Karpas-422 (cell line): Measurements from ENCODE around the gene RPL3. TPM values are rescaled to one million over a fixed set of nuclear protein-coding genes. Genes with fewer than 3 reads are reported as not detected.

Experiments used
- DNase-seq: peaks from one replicate; pipeline ENCODE4 v3.0.0-alpha.2; 2015
- H2AFZ ChIP-seq: fragments of 200-600 bp; sonication (generic); 2 replicates; pipeline ENCODE4 v1.6.1; 2014; ENCODE audit warnings: antibody characterized with exemption, low read length, mixed read lengths
- H3K27ac ChIP-seq: fragments of 200-600 bp; sonication (generic); 2 replicates; pipeline ENCODE4 v1.5.1; 2014; ENCODE audit warnings: mild to moderate bottlenecking, low read length, moderate library complexity
- H3K27me3 ChIP-seq: fragments of 200-600 bp; sonication (generic); 2 replicates; pipeline ENCODE4 v1.6.1; 2014; ENCODE audit warnings: low read length, mixed read lengths
- H3K36me3 ChIP-seq: fragments of 200-600 bp; sonication (generic); 2 replicates; pipeline ENCODE4 v1.6.1; 2014; ENCODE audit warnings: low read length, mixed read lengths; ENCODE audit not compliant: insufficient read depth
- H3K4me1 ChIP-seq: fragments of 200-600 bp; sonication (generic); 2 replicates; pipeline ENCODE4 v1.6.1; 2014; ENCODE audit warnings: mild to moderate bottlenecking, low read length, mixed read lengths
- H3K4me2 ChIP-seq: fragments of 200-600 bp; sonication (generic); 2 replicates; pipeline ENCODE4 v1.6.1; 2014; ENCODE audit warnings: low read length, low read depth, mild to moderate bottlenecking; ENCODE audit not compliant: poor library complexity, severe bottlenecking
- H3K4me3 ChIP-seq: fragments of 200-600 bp; sonication (generic); 2 replicates; pipeline ENCODE4 v1.5.1; 2014; ENCODE audit warnings: mild to moderate bottlenecking, antibody characterized with exemption, low read length, mixed read lengths
- H3K79me2 ChIP-seq: fragments of 200-600 bp; sonication (generic); 2 replicates; pipeline ENCODE4 v1.6.1; 2014; ENCODE audit warnings: mild to moderate bottlenecking, low read length, mixed read lengths
- H3K9ac ChIP-seq: fragments of 200-600 bp; sonication (generic); 2 replicates; pipeline ENCODE4 v1.6.0; 2014; ENCODE audit warnings: low read length
- H3K9me2 ChIP-seq: fragments of 200-600 bp; sonication (generic), shearing (Covaris generic); replicated peaks from 2 replicates; pipeline ENCODE4 v1.6.0; 2014; ENCODE audit warnings: mild to moderate bottlenecking, low read length, moderate library complexity; ENCODE audit not compliant: insufficient read depth
- H3K9me3 ChIP-seq: fragments of 300-700, 200-600 bp; sonication (generic); 2 replicates; pipeline ENCODE4 v1.6.1; 2014; ENCODE audit warnings: low read length, mixed read lengths
- H4K20me1 ChIP-seq: fragments of 200-600 bp; sonication (generic); 2 replicates; pipeline ENCODE4 v1.6.1; 2014; ENCODE audit warnings: mild to moderate bottlenecking, antibody characterized with exemption, low read length, low read depth; ENCODE audit not compliant: insufficient read depth
- total RNA-seq: library from RNA; depleted of rRNA; stranded (reverse); fragments of >200 nt; shearing (Covaris generic); gene quantifications from 2 replicates; pipeline ENCODE4 v1.2.3, GENCODE V29; 2014; ENCODE audit warnings: low replicate concordance

RPL3 gene
- total RNA-seq, 1 experiment from 2014 or later, result 1,770 TPM

GRCh38 chr22:39289533-39289932, 29.9 kb downstream of the RPL3 start:
- Histone ChIP-seq H3K79me2 (no peaks in the 10 kb centered on the region), H3K9ac (no peak overlapping the region), H3K4me1 (no peaks in the 10 kb centered on the region), H3K36me3 (no peaks in the 10 kb centered on the region), H2AFZ (no peak overlapping the region), H3K4me2 (no peak overlapping the region), H3K27me3 (no peaks in the 10 kb centered on the region), H3K27ac (no peak overlapping the region), H3K9me3 (no peaks in the 10 kb centered on the region), H3K9me2 (no peaks in the 10 kb centered on the region), H4K20me1 (no peaks in the 10 kb centered on the region), H3K4me3 (no peak overlapping the region)
- no peak for DNase-seq

DNA sequence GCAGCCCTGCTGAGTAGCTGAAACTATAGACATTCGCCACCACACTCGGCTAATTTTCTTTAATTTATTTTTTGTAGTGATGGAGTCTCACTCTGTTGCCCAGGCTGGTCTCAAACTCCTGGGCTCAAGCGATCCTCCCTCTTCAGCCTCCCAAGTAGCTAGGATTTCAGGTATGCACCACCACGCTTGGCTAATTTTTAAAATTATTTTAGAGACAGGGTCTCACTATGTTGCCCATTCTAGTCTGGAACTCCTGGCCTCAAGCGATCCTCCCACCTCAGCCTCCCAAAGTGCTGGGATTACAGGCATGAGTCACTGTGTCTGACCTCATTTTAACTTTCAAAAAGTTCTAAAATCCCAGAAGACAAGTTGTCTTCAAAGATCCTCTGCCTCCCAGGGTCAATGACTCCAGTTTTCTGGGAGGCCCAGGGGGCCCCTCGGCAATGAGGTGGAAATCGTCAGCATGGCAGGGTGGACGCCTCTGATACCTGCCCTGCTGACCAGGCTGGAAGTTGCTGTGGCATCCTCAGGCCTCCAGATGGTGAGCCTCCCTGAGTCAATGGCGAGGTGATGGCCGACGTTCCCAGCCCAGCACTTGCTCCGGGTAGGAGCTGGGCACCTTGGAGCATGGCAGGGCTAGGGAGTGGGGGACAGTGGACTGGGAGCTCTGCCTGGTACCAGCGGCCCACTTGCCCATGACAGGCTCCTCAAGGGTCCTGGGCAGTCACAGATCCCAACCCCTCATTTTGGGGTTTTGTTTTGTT, 31.1 kb downstream of the RPL3 start:
- H3K9ac ChIP-seq, result no peak overlapping the region
- H4K20me1 ChIP-seq, result no peaks in the 10 kb centered on the region
- no peaks in the 10 kb centered on the region for H3K27me3 ChIP-seq
- DNase-seq, result no peak
- no peaks in the 10 kb centered on the region for H3K36me3 ChIP-seq
- no peak overlapping the region for H2AFZ ChIP-seq
- no peaks in the 10 kb centered on the region for H3K4me1 ChIP-seq
- H3K79me2 ChIP-seq, result no peaks in the 10 kb centered on the region
- no peak overlapping the region for H3K4me3 ChIP-seq
- no peaks in the 10 kb centered on the region for H3K9me3 ChIP-seq
- H3K4me2 ChIP-seq, result no peak overlapping the region
- no peak overlapping the region for H3K27ac ChIP-seq
- H3K9me2 ChIP-seq, result no peaks in the 10 kb centered on the region

DNA sequence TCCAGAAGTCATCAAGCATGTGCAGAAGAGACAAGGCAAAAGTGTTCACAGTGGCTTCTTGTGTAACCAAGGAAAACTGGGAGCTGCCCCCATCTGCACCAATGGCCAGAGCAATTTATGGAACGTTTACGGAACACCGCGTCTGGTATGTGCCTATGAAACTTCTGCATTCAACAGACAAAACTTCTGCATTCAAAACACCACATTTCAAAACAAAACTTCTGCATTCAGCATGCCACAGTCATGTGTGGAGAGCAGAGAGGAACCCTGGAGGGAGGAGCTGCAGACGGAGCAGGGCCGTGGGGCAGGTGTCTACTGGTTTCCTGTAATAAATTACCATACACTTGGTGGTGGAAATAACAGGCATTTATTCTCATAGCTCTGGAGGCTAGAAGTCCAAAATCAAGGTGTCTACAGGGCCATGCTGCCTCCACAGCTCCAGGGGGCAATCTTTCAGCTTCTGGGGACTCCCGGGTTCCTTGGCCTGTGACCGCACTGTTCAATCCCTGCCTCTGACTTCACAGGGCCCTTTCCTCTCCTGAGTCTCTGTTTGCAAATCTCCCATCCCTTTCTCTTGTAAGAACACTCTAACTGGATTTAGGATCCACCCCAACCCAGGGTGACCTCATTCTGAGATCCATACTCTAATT, 32.2 kb downstream of the RPL3 start:
- no peaks in the 10 kb centered on the region for H3K27me3 ChIP-seq
- no peak overlapping the region for H3K9ac ChIP-seq
- no peaks in the 10 kb centered on the region for H3K4me1 ChIP-seq
- DNase-seq, result peak; percentile 54
- no peaks in the 10 kb centered on the region for H3K9me2 ChIP-seq
- H2AFZ ChIP-seq, result no peak overlapping the region
- no peaks in the 10 kb centered on the region for H4K20me1 ChIP-seq
- no peak overlapping the region for H3K4me3 ChIP-seq
- no peaks in the 10 kb centered on the region for H3K9me3 ChIP-seq
- H3K27ac ChIP-seq, result no peak overlapping the region
- no peaks in the 10 kb centered on the region for H3K36me3 ChIP-seq
- no peaks in the 10 kb centered on the region for H3K79me2 ChIP-seq
- H3K4me2 ChIP-seq, result no peak overlapping the region

GRCh38 chr22:39284983-39285382, 34.4 kb downstream of the RPL3 start:
- no peaks in the 10 kb centered on the region for H3K79me2 ChIP-seq
- H3K27ac ChIP-seq, result no peak overlapping the region
- peaks cover 3% of the 10 kb centered on the region; the same call in 1 of the 2 replicates for H3K4me1 ChIP-seq
- no peak overlapping the region for H3K9ac ChIP-seq
- H3K27me3 ChIP-seq, result no peaks in the 10 kb centered on the region
- no peaks in the 10 kb centered on the region for H3K36me3 ChIP-seq
- no peak overlapping the region for H3K4me2 ChIP-seq
- H3K4me3 ChIP-seq, result no peak overlapping the region
- H4K20me1 ChIP-seq, result no peaks in the 10 kb centered on the region
- no peaks in the 10 kb centered on the region for H3K9me3 ChIP-seq
- no peak overlapping the region for H2AFZ ChIP-seq
- DNase-seq, result no peak
- H3K9me2 ChIP-seq, result no peaks in the 10 kb centered on the region

DNA sequence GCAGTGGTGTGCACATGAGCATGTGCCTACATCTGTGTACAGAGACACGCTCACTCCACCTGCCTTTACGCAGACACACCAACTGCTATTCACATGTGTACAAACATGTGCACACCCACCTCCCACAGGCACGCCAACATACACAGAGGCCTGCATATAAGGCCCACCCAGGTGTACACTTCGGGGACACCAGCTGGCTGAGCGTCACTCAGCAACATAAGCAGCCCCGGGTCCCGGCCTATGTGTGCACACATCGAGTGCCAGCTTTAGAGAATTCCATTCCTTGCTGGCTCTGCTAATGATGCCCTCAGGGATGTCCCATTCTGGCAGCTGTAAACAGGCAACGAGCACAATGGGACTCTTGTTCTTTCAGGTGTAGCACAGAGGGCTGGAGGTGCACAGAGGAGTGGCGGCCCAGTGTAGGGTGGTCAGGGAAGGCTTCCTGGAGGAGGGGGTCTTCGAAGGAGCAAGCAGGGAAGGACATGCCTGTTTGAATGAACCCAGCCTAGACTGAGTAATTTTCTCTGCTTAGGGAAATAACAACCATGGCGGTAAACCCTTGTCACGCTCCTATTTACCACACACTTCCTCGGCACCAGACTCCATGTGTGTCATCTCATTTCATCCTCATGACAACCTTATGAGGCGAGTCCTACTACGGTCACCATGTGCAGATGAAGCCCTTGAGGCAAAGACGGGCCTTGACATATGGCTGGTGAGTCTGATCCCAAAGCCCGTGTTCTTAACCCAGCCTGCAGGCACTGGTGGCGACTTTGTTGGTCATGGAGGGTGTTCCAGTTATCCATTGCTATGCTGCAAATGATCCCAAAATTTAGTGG, 35.1 kb downstream of the RPL3 start:
- no peak overlapping the region for H3K4me3 ChIP-seq
- H3K4me2 ChIP-seq, result no peak overlapping the region
- no peak for DNase-seq
- H3K9me2 ChIP-seq, result no peaks in the 10 kb centered on the region
- no peaks in the 10 kb centered on the region for H3K27me3 ChIP-seq
- H3K27ac ChIP-seq, result no peak overlapping the region
- no peaks in the 10 kb centered on the region for H3K36me3 ChIP-seq
- no peak overlapping the region for H3K9ac ChIP-seq
- H3K9me3 ChIP-seq, result no peaks in the 10 kb centered on the region
- H3K79me2 ChIP-seq, result no peaks in the 10 kb centered on the region
- no peaks in the 10 kb centered on the region for H4K20me1 ChIP-seq
- no peak overlapping the region for H2AFZ ChIP-seq
- peaks cover 3% of the 10 kb centered on the region; the same call in 1 of the 2 replicates for H3K4me1 ChIP-seq

GRCh38 chr22:39283322-39284141, 35.9 kb downstream of the RPL3 start:
- Histone ChIP-seq H3K9me3 (no peaks in the 10 kb centered on the region), H3K79me2 (no peaks in the 10 kb centered on the region), H4K20me1 (no peaks in the 10 kb centered on the region), H3K4me2 (no peak overlapping the region), H3K9me2 (no peaks in the 10 kb centered on the region), H3K27ac (no peak overlapping the region), H3K4me1 (peaks cover 3% of the 10 kb centered on the region; the same call in 1 of the 2 replicates), H2AFZ (no peak overlapping the region), H3K9ac (no peak overlapping the region), H3K27me3 (no peaks in the 10 kb centered on the region), H3K36me3 (no peaks in the 10 kb centered on the region), H3K4me3 (no peak overlapping the region)
- no peak for DNase-seq

GRCh38 chr22:39282645-39283321, 36.6 kb downstream of the RPL3 start:
- Histone ChIP-seq H3K9me3 (no peaks in the 10 kb centered on the region), H4K20me1 (no peaks in the 10 kb centered on the region), H3K27me3 (no peaks in the 10 kb centered on the region), H2AFZ (no peak overlapping the region), H3K4me1 (peaks cover 3% of the 10 kb centered on the region; the same call in 1 of the 2 replicates), H3K9ac (no peak overlapping the region), H3K4me3 (no peak overlapping the region), H3K36me3 (no peaks in the 10 kb centered on the region), H3K9me2 (no peaks in the 10 kb centered on the region), H3K27ac (no peak overlapping the region), H3K79me2 (no peaks in the 10 kb centered on the region), H3K4me2 (no peak overlapping the region)
- DNase-seq, result no peak
